ENCODE results near the gene PAM16.
"Not testable (repeated sequence)": the region's sequence is repeated elsewhere in the genome, so short reads cannot be mapped to it uniquely, and the experiment has no call there.

Gene PAM16

GRCh38 chr16:4350365-4350786 is 745 bp downstream of the PAM16 start:
- DNase-seq = no peak

- no peak for DNase-seq
Measured at GRCh38 chr16:4349332-4349731, 1.8 kb downstream of the PAM16 start.

GRCh38 chr16:4347765-4348509 is 3.2 kb downstream of the PAM16 start:
- no peak for DNase-seq

GRCh38 chr16:4347010-4347409 is 4.1 kb downstream of the PAM16 start:
- DNase-seq = no peak

GRCh38 chr16:4345836-4346781 is 5.0 kb downstream of the PAM16 start:
- DNase-seq = no peak

GRCh38 chr16:4344983-4345835 is 5.9 kb downstream of the PAM16 start:
- no peak for DNase-seq

GRCh38 chr16:4344300-4344982 is 6.7 kb downstream of the PAM16 start:
- not testable (repeated sequence) for DNase-seq

- DNase-seq = no peak
Measured at GRCh38 chr16:4342866-4343744, 8.0 kb downstream of the PAM16 start.

GRCh38 chr16:4341250-4341649 is 9.9 kb downstream of the PAM16 start:
- no peak for DNase-seq

GRCh38 chr16:4340443-4340842 is 10.7 kb downstream of the PAM16 start:
- DNase-seq = no peak

GRCh38 chr16:4339909-4340308 is 11.2 kb downstream of the PAM16 start:
- no peak for DNase-seq

- DNase-seq = no peak
Measured at GRCh38 chr16:4339455-4339854, 11.7 kb downstream of the PAM16 start.

GRCh38 chr16:4338712-4339299 is 12.3 kb downstream of the PAM16 start:
- no peak for DNase-seq

GRCh38 chr16:4338125-4338582 is 13.0 kb downstream of the PAM16 start:
- DNase-seq = no peak

GRCh38 chr16:4337540-4338088 is 13.5 kb downstream of the PAM16 start:
- DNase-seq = no peak

GRCh38 chr16:4336701-4337539 is 14.2 kb downstream of the PAM16 start:
- no peak for DNase-seq

- no peak for DNase-seq
Measured at GRCh38 chr16:4334724-4335495, 16.2 kb downstream of the PAM16 start.

GRCh38 chr16:4333714-4334113 is 17.4 kb downstream of the PAM16 start:
- DNase-seq = not testable (repeated sequence)

GRCh38 chr16:4333308-4333638 is 17.8 kb downstream of the PAM16 start:
- no peak for DNase-seq

Data from activated naive CD4-positive, alpha-beta T cell (primary cell).